Measurements from ENCODE around the gene VPS4B.
"Not testable (repeated sequence)": the region's sequence is repeated elsewhere in the genome, so short reads cannot be mapped to it uniquely, and the experiment has no call there.

Gene VPS4B

GRCh38 chr18:63367053-63367953 lies 55.0 kb downstream of the VPS4B start, which contains the start of gene KDSR:
Gene KDSR, minus strand, starts transcription at chr18:63367206. Its CDS starts 88 bp downstream, at chr18:63367118.
- peak; percentile 86 for DNase-seq

- DNase-seq: peak; percentile 70
These were observed 55.8 kb downstream of the VPS4B start for GRCh38 chr18:63366213-63367052.

- no peak for DNase-seq
These were observed 56.4 kb downstream of the VPS4B start for GRCh38 chr18:63365876-63366212.

- DNase-seq: no peak
These were observed 58.3 kb downstream of the VPS4B start for GRCh38 chr18:63363951-63364350.

GRCh38 chr18:63363420-63363819 lies 58.9 kb downstream of the VPS4B start:
- DNase-seq: not testable (repeated sequence)

- no peak for DNase-seq
These were observed 65.9 kb downstream of the VPS4B start for GRCh38 chr18:63356272-63356896.

GRCh38 chr18:63350230-63350629 lies 72.0 kb downstream of the VPS4B start:
- DNase-seq: no peak

- no peak for DNase-seq
These were observed 73.7 kb downstream of the VPS4B start for GRCh38 chr18:63348508-63349136.

GRCh38 chr18:63346480-63347183 lies 75.6 kb downstream of the VPS4B start:
- DNase-seq: no peak

- DNase-seq: no peak
These were observed 76.2 kb downstream of the VPS4B start for GRCh38 chr18:63346031-63346430.

- DNase-seq: no peak
These were observed 77.4 kb downstream of the VPS4B start for GRCh38 chr18:63344918-63345317.

- DNase-seq: no peak
These were observed 78.0 kb downstream of the VPS4B start for GRCh38 chr18:63344263-63344662.

GRCh38 chr18:63342206-63342605 lies 80.1 kb downstream of the VPS4B start:
- DNase-seq: peak; percentile 26

- peak; percentile 38 for DNase-seq
These were observed 82.3 kb downstream of the VPS4B start for GRCh38 chr18:63339920-63340484.
